Upper lobe of left lung (tissue), 6 donors: Measurements from ENCODE around the gene CNN3. TPM values are rescaled to one million over a fixed set of nuclear protein-coding genes. Genes with fewer than 3 reads are reported as not detected.
"Not testable (repeated sequence)": the region's sequence is repeated elsewhere in the genome, so short reads cannot be mapped to it uniquely, and the experiment has no call there.

Experiments used
- ATAC-seq, 2 donors: fragments of 200-7000 bp; cut with Tn5 transposase; one replicate each; pipeline ENCODE4 v1.9.1; 2022; ENCODE audit warnings: mild to moderate bottlenecking in 2 of 2, moderate library complexity in 2 of 2; ENCODE audit not compliant: low FRiP score in 2 of 2
- DNase-seq, 2 donors: peaks; one replicate each; pipeline ENCODE4 v3.0.0-alpha.2; 2019 to 2020
- H3K27ac ChIP-seq, 4 donors: fragments of 200-600 bp; sonication (generic); one replicate each; pipeline ENCODE4 v1.5.1; 2016 to 2019
- H3K27me3 ChIP-seq, 4 donors: fragments of 200-600 bp; sonication (generic); one replicate each; pipeline ENCODE4 v1.5.1; 2017 to 2019
- H3K36me3 ChIP-seq, 4 donors: fragments of 200-600 bp; sonication (generic); one replicate each; pipeline ENCODE4 v1.5.1; 2016 to 2019
- H3K4me1 ChIP-seq, 4 donors: fragments of 200-600 bp; sonication (generic); one replicate each; pipeline ENCODE4 v1.5.1; 2018 to 2019
- H3K4me3 ChIP-seq, 4 donors: fragments of 200-600 bp; sonication (generic); one replicate each; pipeline ENCODE4 v1.5.1; 2017 to 2019; ENCODE audit warnings: mild to moderate bottlenecking in 2 of 4, moderate library complexity in 1 of 4
- H3K9me3 ChIP-seq, 4 donors: fragments of 200-600 bp; sonication (generic); one replicate each; pipeline ENCODE4 v1.5.1; 2018 to 2019
- EP300 ChIP-seq, 4 donors: sonication (generic); formaldehyde crosslinking; IDR thresholded peaks; one replicate each; pipeline ENCODE4 v1.5.1; 2017; ENCODE audit warnings: antibody characterized with exemption in 4 of 4, control low read depth in 2 of 4
- POLR2A ChIP-seq, 4 donors: fragments of 450-650 bp; IDR thresholded peaks; one replicate each; pipeline ENCODE4 v1.5.1; 2016 to 2017; ENCODE audit warnings: antibody characterized with exemption in 4 of 4, mild to moderate bottlenecking in 2 of 4
- POLR2AphosphoS5 ChIP-seq, 2 donors: sonication (generic); formaldehyde crosslinking; IDR thresholded peaks; one replicate each; pipeline ENCODE4 v1.5.1; 2017; ENCODE audit warnings: antibody characterized with exemption in 2 of 2
- WGBS, 2 donors: methylation state at CpG; one replicate each; pipeline ENCODE4 v1.1.5; 2017 to 2018; 5-methylcytosine and 5-hydroxymethylcytosine counted together
- total RNA-seq, 6 donors: library from RNA; depleted of rRNA in 4 of 6; stranded (reverse); fragments of >200 nt in 4 of 6; gene quantifications; one replicate each; pipeline versions ENCODE4 v1.1.0 to v1.2.1, GENCODE V29; 2016 to 2021
- TF ChIP-seq, protein P1 (sequence below), 6 experiments: fragments of 450-650 bp in 4 of 6; fragments of 200-600 bp in 2 of 6; sonication (generic) in 2 of 6; IDR thresholded peaks; one replicate each; pipeline ENCODE4 v1.5.1; 2016 to 2019; ENCODE audit warnings: antibody characterized with exemption in 6 of 6
- donor health status: DM: no; HTN: no; CAD: no; lungs with moderate emphysema.
- donor health status: DM: no; HTN: yes; CAD: no; lungs with severe emphysema.

The CNN3 gene
- total RNA-seq, 6 donors from 2014 or later = 60.8 to 209 (median 166) TPM

- no peak overlapping the region for H3K4me3 ChIP-seq
- H3K4me1 ChIP-seq = peaks cover 0 to 2% (median under 1%) of the 10 kb centered on the region in 4 donors
- TF ChIP-seq EP300 (IDR thresholded peaks at IDR 0.05) = no peak
- TF ChIP-seq POLR2AphosphoS5 (IDR thresholded peaks at IDR 0.05) = no peak
- TF ChIP-seq POLR2A (IDR thresholded peaks at IDR 0.05) = no peak
- TF ChIP-seq, protein P1, sequence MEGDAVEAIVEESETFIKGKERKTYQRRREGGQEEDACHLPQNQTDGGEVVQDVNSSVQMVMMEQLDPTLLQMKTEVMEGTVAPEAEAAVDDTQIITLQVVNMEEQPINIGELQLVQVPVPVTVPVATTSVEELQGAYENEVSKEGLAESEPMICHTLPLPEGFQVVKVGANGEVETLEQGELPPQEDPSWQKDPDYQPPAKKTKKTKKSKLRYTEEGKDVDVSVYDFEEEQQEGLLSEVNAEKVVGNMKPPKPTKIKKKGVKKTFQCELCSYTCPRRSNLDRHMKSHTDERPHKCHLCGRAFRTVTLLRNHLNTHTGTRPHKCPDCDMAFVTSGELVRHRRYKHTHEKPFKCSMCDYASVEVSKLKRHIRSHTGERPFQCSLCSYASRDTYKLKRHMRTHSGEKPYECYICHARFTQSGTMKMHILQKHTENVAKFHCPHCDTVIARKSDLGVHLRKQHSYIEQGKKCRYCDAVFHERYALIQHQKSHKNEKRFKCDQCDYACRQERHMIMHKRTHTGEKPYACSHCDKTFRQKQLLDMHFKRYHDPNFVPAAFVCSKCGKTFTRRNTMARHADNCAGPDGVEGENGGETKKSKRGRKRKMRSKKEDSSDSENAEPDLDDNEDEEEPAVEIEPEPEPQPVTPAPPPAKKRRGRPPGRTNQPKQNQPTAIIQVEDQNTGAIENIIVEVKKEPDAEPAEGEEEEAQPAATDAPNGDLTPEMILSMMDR (IDR thresholded peaks at IDR 0.05) = no peak
- H3K27ac ChIP-seq = no peak overlapping the region
- DNase-seq (no peak), ATAC-seq (peak; percentile 11 to 81)
- H3K27me3 ChIP-seq = no peaks in the 10 kb centered on the region
- H3K36me3 ChIP-seq = no peaks in the 10 kb centered on the region
- 61 to 64% methylated on average over 8 of the region's 8 CpGs for WGBS, 2 donors
- no peaks in the 10 kb centered on the region for H3K9me3 ChIP-seq
Measured at GRCh38 chr1:94942171-94943128, 15.5 kb upstream of the CNN3 start.

GRCh38 chr1:94941480-94941879, 14.6 kb upstream of the CNN3 start:
- 100% methylated on average over 1 of the region's 1 CpG for WGBS, 2 donors
- not testable (repeated sequence) for ATAC-seq, DNase-seq, H3K4me3 ChIP-seq, H3K9me3 ChIP-seq, H3K27me3 ChIP-seq, H3K36me3 ChIP-seq, H3K27ac ChIP-seq
- peaks cover 1 to 11% (median 8%) of the 10 kb centered on the region in 4 donors for H3K4me1 ChIP-seq

GRCh38 chr1:94940738-94941137, 13.8 kb upstream of the CNN3 start:
- no peak for ATAC-seq
- Histone ChIP-seq H3K4me3 (no peak overlapping the region), H3K4me1 (peaks cover 5 to 18% (median 10%) of the 10 kb centered on the region in 4 donors), H3K36me3 (no peaks in the 10 kb centered on the region), H3K9me3 (no peaks in the 10 kb centered on the region), H3K27me3 (no peaks in the 10 kb centered on the region), H3K27ac (no peak overlapping the region)
- 90 to 96% methylated on average over 3 of the region's 3 CpGs for WGBS, 2 donors
- TF ChIP-seq, protein P1 (IDR thresholded peaks at IDR 0.05) = no peak
- TF ChIP-seq POLR2AphosphoS5 (IDR thresholded peaks at IDR 0.05) (no peak), POLR2A (IDR thresholded peaks at IDR 0.05) (no peak), EP300 (IDR thresholded peaks at IDR 0.05) (no peak)
- DNase-seq = no peak

DNA sequence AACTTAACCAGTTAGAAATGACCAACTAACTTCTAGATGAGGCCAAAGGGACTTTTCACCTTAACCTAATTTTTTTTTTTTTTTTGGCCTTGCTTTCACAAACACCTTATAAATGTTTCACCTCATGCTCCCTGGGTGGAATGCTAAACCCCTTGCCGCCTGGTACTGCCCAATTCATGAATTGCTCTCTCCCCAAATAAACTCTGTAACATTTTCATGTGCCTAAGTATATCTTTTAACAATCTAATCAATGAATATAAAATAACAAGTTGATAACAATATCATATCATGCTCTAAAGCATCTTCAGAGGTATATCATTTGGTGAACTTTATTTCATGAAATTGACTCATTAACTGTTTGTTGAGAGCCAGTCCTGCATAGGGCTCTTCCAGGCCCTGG, 10.9 kb upstream of the CNN3 start:
- Histone ChIP-seq H3K36me3 (peaks cover 0 to 10% (median 0%) of the 10 kb centered on the region in 4 donors), H3K27ac (no peak overlapping the region), H3K27me3 (no peaks in the 10 kb centered on the region), H3K4me1 (peaks cover 5 to 20% (median 11%) of the 10 kb centered on the region in 4 donors), H3K9me3 (no peaks in the 10 kb centered on the region), H3K4me3 (no peak overlapping the region)
- 47 to 91% methylated on average over 1 of the region's 1 CpG for WGBS, 2 donors
- TF ChIP-seq POLR2AphosphoS5 (IDR thresholded peaks at IDR 0.05) = no peak
- TF ChIP-seq POLR2A (IDR thresholded peaks at IDR 0.05) = no peak
- TF ChIP-seq EP300 (IDR thresholded peaks at IDR 0.05) = no peak
- TF ChIP-seq, protein P1 (IDR thresholded peaks at IDR 0.05) = no peak
- no peak for ATAC-seq
- no peak for DNase-seq

DNA sequence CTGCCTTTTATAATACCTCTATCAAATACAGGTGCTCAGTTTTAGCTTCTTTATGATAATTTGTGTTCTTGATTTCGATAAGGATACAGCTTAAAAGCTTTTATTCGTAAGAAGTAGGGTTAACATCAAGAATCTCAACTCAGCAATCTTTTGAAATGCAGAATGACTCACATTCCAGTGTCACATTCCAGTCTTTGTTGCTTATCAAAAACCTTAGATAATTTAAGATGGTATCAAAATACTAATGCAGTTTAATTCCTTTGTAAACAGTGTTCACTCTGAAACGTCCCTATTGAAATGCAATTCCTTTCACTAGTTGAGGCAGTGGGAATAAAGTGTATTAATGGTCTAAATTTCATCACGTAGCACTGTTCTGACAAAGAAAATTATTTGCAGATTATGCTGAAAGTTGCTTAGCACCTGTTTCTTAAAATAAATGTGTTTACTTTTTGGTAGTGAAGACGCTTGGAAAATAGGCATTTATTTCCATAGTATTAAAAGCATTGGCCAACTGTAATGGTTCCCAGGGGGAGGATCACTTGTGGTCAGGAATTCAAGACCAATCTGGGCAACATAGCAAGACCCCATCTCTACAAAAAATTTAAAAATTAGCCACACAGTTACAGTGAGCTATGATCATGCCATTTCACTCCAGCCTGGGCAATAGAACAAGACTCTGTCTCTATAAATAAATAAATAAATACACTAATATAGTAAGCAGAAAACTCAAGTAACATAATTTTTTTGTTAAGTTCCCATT, 10.1 kb upstream of the CNN3 start:
- Histone ChIP-seq H3K27me3 (no peaks in the 10 kb centered on the region), H3K27ac (peak overlapping the region in 1 of 4 donors; percentile 30), H3K4me3 (no peak overlapping the region), H3K36me3 (peaks cover 0 to 15% (median 0%) of the 10 kb centered on the region in 4 donors), H3K4me1 (peaks cover 5 to 20% (median 11%) of the 10 kb centered on the region in 4 donors), H3K9me3 (no peaks in the 10 kb centered on the region)
- TF ChIP-seq EP300 (IDR thresholded peaks at IDR 0.05) = no peak
- no peak for TF ChIP-seq POLR2AphosphoS5 (IDR thresholded peaks at IDR 0.05)
- TF ChIP-seq, protein P1 (IDR thresholded peaks at IDR 0.05) = no peak
- TF ChIP-seq POLR2A (IDR thresholded peaks at IDR 0.05) = no peak
- ATAC-seq (no peak), DNase-seq (no peak)
- 56 to 68% methylated on average over 5 of the region's 5 CpGs for WGBS, 2 donors
